GF-D8 (cell line): Measurements from ENCODE around the gene CCDC51.

ENCODE experiments used
- DNase-seq: peaks from one replicate; lab custom pipeline; 2025; lab: John Stamatoyannopoulos, UW

Gene CCDC51

GRCh38 chr3:48433472-48434118 is 6.3 kb downstream of the CCDC51 start:
- no peak for DNase-seq

- no peak for DNase-seq
These were observed 7.2 kb downstream of the CCDC51 start for GRCh38 chr3:48432411-48433371.

GRCh38 chr3:48431224-48432029 is 8.5 kb downstream of the CCDC51 start:
- DNase-seq = no peak

GRCh38 chr3:48430708-48431101 is 9.2 kb downstream of the CCDC51 start:
- no peak for DNase-seq

- no peak for DNase-seq
These were observed 9.8 kb downstream of the CCDC51 start, which contains the start of gene PLXNB1 for GRCh38 chr3:48429960-48430707. Gene PLXNB1 (minus strand): TSS chr3:48430086. CDS start chr3:48424611, 5,475 bp downstream.

GRCh38 chr3:48429317-48429959 is 10.5 kb downstream of the CCDC51 start:
- DNase-seq = no peak

- DNase-seq = no peak
These were observed 11.2 kb downstream of the CCDC51 start for GRCh38 chr3:48428572-48429316.

GRCh38 chr3:48428088-48428571 is 11.8 kb downstream of the CCDC51 start:
- DNase-seq = no peak

- DNase-seq = no peak
These were observed 12.3 kb downstream of the CCDC51 start for GRCh38 chr3:48427630-48427962.

GRCh38 chr3:48426944-48427629 is 12.8 kb downstream of the CCDC51 start:
- DNase-seq = no peak

GRCh38 chr3:48426401-48426909 is 13.5 kb downstream of the CCDC51 start:
- no peak for DNase-seq

- DNase-seq = no peak
These were observed 14.6 kb downstream of the CCDC51 start for GRCh38 chr3:48425281-48425812.

GRCh38 chr3:48423883-48424695 is 15.8 kb downstream of the CCDC51 start:
- DNase-seq = no peak

GRCh38 chr3:48423241-48423882 is 16.6 kb downstream of the CCDC51 start:
- no peak for DNase-seq

GRCh38 chr3:48422681-48423080 is 17.2 kb downstream of the CCDC51 start:
- no peak for DNase-seq

GRCh38 chr3:48422272-48422671 is 17.6 kb downstream of the CCDC51 start:
- DNase-seq = no peak

- no peak for DNase-seq
These were observed 19.4 kb downstream of the CCDC51 start for GRCh38 chr3:48420561-48420960.

GRCh38 chr3:48419597-48419996 is 20.3 kb downstream of the CCDC51 start:
- no peak for DNase-seq
